Aortic smooth muscle cell (primary cell): Measurements from ENCODE around the gene DHRS4L2. TPM values are rescaled to one million over a fixed set of nuclear protein-coding genes. Genes with fewer than 3 reads are reported as not detected.

Experiments
- total RNA-seq: library from RNA; depleted of rRNA; stranded (reverse); fragments of >200 nt; gene quantifications from 2 replicates; pipeline ENCODE4 v1.2.3, GENCODE V29; 2014

Gene DHRS4L2
- total RNA-seq, result 9.2 and 18.4 TPM in 2 replicates

GRCh38 chr14:23988607-23989363 is at the start of gene DHRS4L2:
TSS of gene DHRS4L2 (plus strand) at chr14:23988929. CDS start at chr14:23988948, 19 bp downstream.

GRCh38 chr14:23953464-23954278 is 35.1 kb upstream of the DHRS4L2 start, which contains the start of gene DHRS4:
TSS of gene DHRS4 (plus strand) at chr14:23953770. CDS start at chr14:23953789, 19 bp downstream.

GRCh38 chr14:24051789-24052655 is 63.3 kb downstream of the DHRS4L2 start, which contains the start of gene CARMIL3:
TSS of gene CARMIL3 (plus strand) at chr14:24052009. CDS start at chr14:24052154, 145 bp downstream.

Other genes starting within 250 kb of the DHRS4L2 start
- gene DHRS4, start 35.2 kb upstream of the DHRS4L2 start, total RNA-seq, result 37.0 and 52.1 TPM in 2 replicates
- gene CARMIL3, start 63.1 kb downstream of the DHRS4L2 start, total RNA-seq, result under 0.01 TPM in 1 of 2 replicates, not detected in the other
- gene CPNE6, start 82.6 kb downstream of the DHRS4L2 start, total RNA-seq, result not detected in 2 replicates
- 8.6 and 10.2 TPM in 2 replicates for gene PCK2, start 105.4 kb downstream of the DHRS4L2 start, total RNA-seq
- 63.2 and 68.4 TPM in 2 replicates for gene DCAF11, start 125.8 kb downstream of the DHRS4L2 start, total RNA-seq
- 0.75 and 0.79 TPM in 2 replicates for gene NRL, start 126.0 kb downstream of the DHRS4L2 start, total RNA-seq
- 0.13 and 0.19 TPM in 2 replicates for gene FITM1, start 141.7 kb downstream of the DHRS4L2 start, total RNA-seq
- gene PSME1, start 147.3 kb downstream of the DHRS4L2 start, total RNA-seq, result 97.5 and 122 TPM in 2 replicates
- 19.2 and 29.5 TPM in 2 replicates for gene EMC9, start 152.7 kb downstream of the DHRS4L2 start, total RNA-seq
- 114 and 116 TPM in 2 replicates for gene PSME2, start 157.7 kb downstream of the DHRS4L2 start, total RNA-seq
- 31.8 and 33.7 TPM in 2 replicates for gene RNF31, start 158.6 kb downstream of the DHRS4L2 start, total RNA-seq
- 102 and 108 TPM in 2 replicates for gene IRF9, start 172.3 kb downstream of the DHRS4L2 start, total RNA-seq
- gene REC8, start 183.2 kb downstream of the DHRS4L2 start, total RNA-seq, result 0.66 and 1.4 TPM in 2 replicates
- 32.3 and 46.9 TPM in 2 replicates for gene IPO4, start 199.9 kb downstream of the DHRS4L2 start, total RNA-seq
- gene TM9SF1, start 206.5 kb downstream of the DHRS4L2 start, total RNA-seq, result 52.8 and 58.4 TPM in 2 replicates
- 0.19 TPM in 1 of 2 replicates, not detected in the other for gene TSSK4, start 216.8 kb downstream of the DHRS4L2 start, total RNA-seq
- gene CHMP4A, start 224.6 kb downstream of the DHRS4L2 start, total RNA-seq, result 25.6 and 31.3 TPM in 2 replicates
- gene MDP1, start 227.1 kb downstream of the DHRS4L2 start, total RNA-seq, result 17.4 and 21.1 TPM in 2 replicates
- 300 and 324 TPM in 2 replicates for gene NEDD8, start 243.4 kb downstream of the DHRS4L2 start, total RNA-seq
- gene GMPR2, start 244.0 kb downstream of the DHRS4L2 start, total RNA-seq, result 93.1 and 102 TPM in 2 replicates